Fibroblast of lung (primary cell): ENCODE measurements around the gene LMNB1. TPM values are rescaled to one million over a fixed set of nuclear protein-coding genes. Genes with fewer than 3 reads are reported as not detected.

Experiments
- DNase-seq, 2 donors: peaks; one replicate each; pipeline versions ENCODE4 v3.0.0 to v3.0.0-alpha.2; 2010; ENCODE audit warnings: low read depth in 2 of 2
- H2AFZ ChIP-seq: 2 replicates; pipeline ENCODE4 v1.5.1; 2012; ENCODE audit warnings: low read length, control low read depth, inconsistent platforms
- H3K27ac ChIP-seq: 2 replicates; pipeline ENCODE4 v1.5.1; 2011; ENCODE audit warnings: low read length, control low read depth; ENCODE audit not compliant: insufficient read depth
- H3K27me3 ChIP-seq: 2 replicates; pipeline ENCODE4 v1.5.1; 2011; ENCODE audit warnings: mild to moderate bottlenecking, low read length; ENCODE audit not compliant: control insufficient read depth, insufficient read depth
- H3K36me3 ChIP-seq: 2 replicates; pipeline ENCODE4 v1.5.1; 2011; ENCODE audit warnings: low read length; ENCODE audit not compliant: control insufficient read depth, insufficient read depth
- H3K4me1 ChIP-seq: 2 replicates; pipeline ENCODE4 v1.5.1; 2011; ENCODE audit warnings: low read length; ENCODE audit not compliant: control insufficient read depth, insufficient read depth; ENCODE audit errors: extremely low read depth
- H3K4me2 ChIP-seq: 2 replicates; pipeline ENCODE4 v1.5.1; 2011; ENCODE audit warnings: low read length, control low read depth; ENCODE audit not compliant: insufficient read depth; ENCODE audit errors: extremely low read depth
- H3K4me3 ChIP-seq, 4 experiments: fragments of 200-600 bp in 1 of 4; sonication (generic) in 1 of 4; replicated peaks in 1 of 4; 2 replicates each; pipeline ENCODE4 v1.5.1; 2011 to 2016; ENCODE audit warnings: low read length in 4 of 4, low read depth in 3 of 4, mild to moderate bottlenecking in 3 of 4, control low read depth in 2 of 4, inconsistent platforms in 1 of 4, mixed read lengths in 1 of 4; ENCODE audit not compliant: insufficient read depth in 1 of 4; ENCODE audit errors: control extremely low read depth in 1 of 4
- H3K79me2 ChIP-seq: 2 replicates; pipeline ENCODE4 v1.5.1; 2012; ENCODE audit warnings: mild to moderate bottlenecking, low read length, inconsistent platforms; ENCODE audit not compliant: control insufficient read depth, insufficient read depth
- H3K9ac ChIP-seq: 2 replicates; pipeline ENCODE4 v1.5.1; 2011; ENCODE audit warnings: mild to moderate bottlenecking, low read length, control low read depth; ENCODE audit not compliant: insufficient read depth
- H3K9me3 ChIP-seq: 2 replicates; pipeline ENCODE4 v1.5.1; 2012; ENCODE audit warnings: low read depth, low read length; ENCODE audit not compliant: control insufficient read depth, insufficient read depth
- H4K20me1 ChIP-seq: 2 replicates; pipeline ENCODE4 v1.5.1; 2011; ENCODE audit warnings: low read length; ENCODE audit not compliant: control insufficient read depth, insufficient read depth; ENCODE audit errors: extremely low read depth
- EZH2 ChIP-seq: IDR thresholded peaks from 2 replicates; pipeline ENCODE4 v1.5.1; 2012; ENCODE audit warnings: low read length, control low read depth, mild to moderate bottlenecking; ENCODE audit errors: missing control alignments
- polyA plus RNA-seq, 2 donors: library from polyadenylated mRNA; depleted of rRNA in 1 of 2; stranded (reverse) in 1 of 2; unstranded in 1 of 2; fragments of >200 nt; gene quantifications; 2 replicates each; pipeline ENCODE4 v1.2.1, GENCODE V29; 2011 to 2012; ENCODE audit warnings: missing spikeins in 1 of 2
- total RNA-seq: library from RNA; depleted of rRNA; stranded (reverse); fragments of >200 nt; gene quantifications from 2 replicates; pipeline ENCODE4 v1.2.1, GENCODE V29; 2014
- TF ChIP-seq, protein P1 (sequence below), 2 donors: IDR thresholded peaks in 1 of 2; conservative IDR thresholded peaks in 1 of 2; 1 replicate in 1 of 2; 2 replicates in 1 of 2; pipeline ENCODE4 v1.5.1; 2011 to 2012; ENCODE audit warnings: low read length in 2 of 2, control low read depth in 1 of 2, inconsistent platforms in 1 of 2, low read depth in 1 of 2, mild to moderate bottlenecking in 1 of 2

The LMNB1 gene
- total and polyA plus RNA-seq, 2 donors (not counting 1 experiment from before 2014, with no cell fraction given): 17.3 to 17.5 TPM

DNA sequence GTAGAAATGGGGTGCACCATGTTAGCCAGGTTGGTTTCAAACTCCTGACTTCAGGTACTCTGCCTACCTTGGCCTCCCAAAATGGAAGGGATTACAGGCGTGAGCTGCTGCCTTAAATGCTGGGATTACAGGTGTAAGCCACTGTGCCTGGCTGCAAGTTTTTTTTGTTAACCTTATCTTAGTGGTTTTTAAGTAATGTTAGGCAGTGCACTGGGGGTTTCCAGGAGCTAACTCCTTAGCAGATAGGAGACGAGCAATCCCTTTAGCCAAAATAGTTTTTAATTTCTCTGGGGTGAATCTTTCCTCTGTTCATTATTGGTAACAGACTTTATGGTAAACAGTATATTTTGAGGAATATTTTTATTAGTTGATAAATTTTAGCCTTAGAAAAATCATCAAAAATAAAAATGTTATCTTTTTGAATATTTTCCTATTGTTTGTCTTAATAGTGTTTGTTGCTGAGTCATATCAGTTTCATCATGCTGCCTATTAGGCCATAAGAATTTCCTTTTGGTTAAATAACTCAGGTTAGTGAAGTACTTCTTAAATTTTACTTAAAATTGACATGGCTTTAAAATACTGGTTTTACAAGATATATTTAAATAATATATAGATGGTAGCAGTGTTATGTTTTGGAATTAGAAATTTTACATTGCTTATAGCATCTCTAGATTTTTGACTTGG lies 37.9 kb downstream of the LMNB1 start:
- TF ChIP-seq EZH2: no peak
- TF ChIP-seq, protein P1, sequence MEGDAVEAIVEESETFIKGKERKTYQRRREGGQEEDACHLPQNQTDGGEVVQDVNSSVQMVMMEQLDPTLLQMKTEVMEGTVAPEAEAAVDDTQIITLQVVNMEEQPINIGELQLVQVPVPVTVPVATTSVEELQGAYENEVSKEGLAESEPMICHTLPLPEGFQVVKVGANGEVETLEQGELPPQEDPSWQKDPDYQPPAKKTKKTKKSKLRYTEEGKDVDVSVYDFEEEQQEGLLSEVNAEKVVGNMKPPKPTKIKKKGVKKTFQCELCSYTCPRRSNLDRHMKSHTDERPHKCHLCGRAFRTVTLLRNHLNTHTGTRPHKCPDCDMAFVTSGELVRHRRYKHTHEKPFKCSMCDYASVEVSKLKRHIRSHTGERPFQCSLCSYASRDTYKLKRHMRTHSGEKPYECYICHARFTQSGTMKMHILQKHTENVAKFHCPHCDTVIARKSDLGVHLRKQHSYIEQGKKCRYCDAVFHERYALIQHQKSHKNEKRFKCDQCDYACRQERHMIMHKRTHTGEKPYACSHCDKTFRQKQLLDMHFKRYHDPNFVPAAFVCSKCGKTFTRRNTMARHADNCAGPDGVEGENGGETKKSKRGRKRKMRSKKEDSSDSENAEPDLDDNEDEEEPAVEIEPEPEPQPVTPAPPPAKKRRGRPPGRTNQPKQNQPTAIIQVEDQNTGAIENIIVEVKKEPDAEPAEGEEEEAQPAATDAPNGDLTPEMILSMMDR (conservative IDR thresholded peaks at IDR 0.05 in 1 of 2, IDR thresholded peaks at IDR 0.05 in 1 of 2; ENCODE audit: low read depth in 1 of 2, low read length in 2 of 2): no peak
- H3K4me1 ChIP-seq: peaks cover 3% of the 10 kb centered on the region
- H3K4me3 ChIP-seq: no peak overlapping the region
- H3K4me2 ChIP-seq: no peak overlapping the region
- H4K20me1 ChIP-seq: no peaks in the 10 kb centered on the region
- peak; percentile 46 to 65 for DNase-seq
- no peak overlapping the region for H3K9ac ChIP-seq
- no peaks in the 10 kb centered on the region for H3K9me3 ChIP-seq
- H2AFZ ChIP-seq: no peak overlapping the region
- no peak overlapping the region for H3K27ac ChIP-seq
- H3K36me3 ChIP-seq: no peaks in the 10 kb centered on the region
- no peaks in the 10 kb centered on the region for H3K27me3 ChIP-seq
- H3K79me2 ChIP-seq: peaks cover 12% of the 10 kb centered on the region

DNA sequence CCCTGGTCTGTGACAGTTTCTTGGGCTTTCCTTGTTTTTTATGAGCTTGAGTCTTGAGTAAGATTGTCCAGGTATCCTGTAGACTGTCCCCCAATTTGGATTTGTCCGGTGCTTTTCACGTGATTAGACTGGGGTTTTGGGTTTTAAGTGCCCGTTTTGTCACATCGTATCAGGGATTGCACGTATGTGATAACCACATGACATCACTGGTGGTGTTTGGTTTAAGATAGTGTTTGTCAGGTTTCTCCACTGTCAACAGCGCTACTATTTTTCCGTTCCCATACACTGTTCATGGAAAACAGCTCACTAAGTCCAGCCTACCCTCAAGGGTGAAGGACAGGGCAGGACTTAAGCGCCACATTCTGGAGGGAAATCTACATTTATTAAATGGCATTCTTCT lies 39.7 kb downstream of the LMNB1 start:
- no peaks in the 10 kb centered on the region for H3K9me3 ChIP-seq
- TF ChIP-seq, protein P1 (conservative IDR thresholded peaks at IDR 0.05 in 1 of 2, IDR thresholded peaks at IDR 0.05 in 1 of 2; ENCODE audit: low read depth in 1 of 2, low read length in 2 of 2): no peak
- TF ChIP-seq EZH2: no peak
- H3K79me2 ChIP-seq: peaks cover 12% of the 10 kb centered on the region
- peaks cover 3% of the 10 kb centered on the region for H3K4me1 ChIP-seq
- H4K20me1 ChIP-seq: no peaks in the 10 kb centered on the region
- H3K4me3 ChIP-seq: no peak overlapping the region
- H3K36me3 ChIP-seq: no peaks in the 10 kb centered on the region
- H3K9ac ChIP-seq: no peak overlapping the region
- no peak overlapping the region for H2AFZ ChIP-seq
- H3K27ac ChIP-seq: no peak overlapping the region
- H3K27me3 ChIP-seq: no peaks in the 10 kb centered on the region
- no peak for DNase-seq
- no peak overlapping the region for H3K4me2 ChIP-seq

DNA sequence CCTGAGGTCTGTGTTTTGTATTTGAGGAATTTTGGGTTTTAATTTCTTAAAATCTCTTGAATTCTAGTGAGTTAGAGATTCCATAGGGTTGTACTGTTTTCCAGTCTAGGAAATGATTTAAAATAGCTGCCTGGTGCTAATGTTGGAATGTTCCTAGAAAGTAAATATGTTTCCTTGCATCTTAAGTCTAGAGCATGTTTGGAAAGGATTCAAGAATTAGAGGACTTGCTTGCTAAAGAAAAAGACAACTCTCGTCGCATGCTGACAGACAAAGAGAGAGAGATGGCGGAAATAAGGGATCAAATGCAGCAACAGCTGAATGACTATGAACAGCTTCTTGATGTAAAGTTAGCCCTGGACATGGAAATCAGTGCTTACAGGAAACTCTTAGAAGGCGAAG lies 41.8 kb downstream of the LMNB1 start:
- peaks cover 3% of the 10 kb centered on the region for H3K4me1 ChIP-seq
- H3K36me3 ChIP-seq: no peaks in the 10 kb centered on the region
- no peak overlapping the region for H3K27ac ChIP-seq
- H3K27me3 ChIP-seq: no peaks in the 10 kb centered on the region
- H3K79me2 ChIP-seq: peaks cover 12% of the 10 kb centered on the region
- H3K9ac ChIP-seq: no peak overlapping the region
- H3K9me3 ChIP-seq: no peaks in the 10 kb centered on the region
- H3K4me2 ChIP-seq: no peak overlapping the region
- H4K20me1 ChIP-seq: no peaks in the 10 kb centered on the region
- peak in 1 of 2 donors; percentile 16 for DNase-seq
- TF ChIP-seq EZH2: no peak
- TF ChIP-seq, protein P1 (conservative IDR thresholded peaks at IDR 0.05 in 1 of 2, IDR thresholded peaks at IDR 0.05 in 1 of 2; ENCODE audit: low read depth in 1 of 2, low read length in 2 of 2): no peak
- H3K4me3 ChIP-seq: no peak overlapping the region
- no peak overlapping the region for H2AFZ ChIP-seq
